HEK293 (cell line): ENCODE results near the gene SMYD1.

ENCODE experiments used
- CTCF ChIA-PET: fragments of 350-600 bp; formaldehyde crosslinking; extraction: SDS; loops from one replicate; lab custom pipeline; 2021; ENCODE audit warnings: antibody characterized with exemption; lab: Yijun Ruan, JAX
- POLR2A ChIA-PET: fragments of 300-600 bp; formaldehyde crosslinking; extraction: SDS; loops from one replicate; lab custom pipeline; 2020; ENCODE audit warnings: antibody characterized with exemption, inconsistent platforms; lab: Yijun Ruan, JAX
- H3K27ac ChIP-seq: fragments of 200-500 bp; sonication (Bioruptor generic); 2 replicates; pipeline ENCODE4 v1.5.1; 2014; ENCODE audit warnings: low read depth, low read length, control low read depth, inconsistent platforms; ENCODE audit errors: extremely low read depth
- H3K36me3 ChIP-seq, 2 experiments: fragments of 200-500 bp in 1 of 2; sonication (Bioruptor generic) in 1 of 2; 1 replicate in 1 of 2; 2 replicates in 1 of 2; pipeline ENCODE4 v1.5.1; 2014 to 2017; ENCODE audit warnings: inconsistent platforms in 2 of 2, low read length in 2 of 2; ENCODE audit not compliant: control insufficient read depth in 2 of 2, insufficient read depth in 1 of 2
- H3K4me1 ChIP-seq: fragments of 200-500 bp; sonication (Bioruptor generic); 2 replicates; pipeline ENCODE4 v1.5.1; 2014; ENCODE audit warnings: mild to moderate bottlenecking, low read length, inconsistent platforms; ENCODE audit not compliant: control insufficient read depth, insufficient read depth
- H3K4me3 ChIP-seq: 2 replicates; pipeline ENCODE4 v1.5.1; 2011; ENCODE audit warnings: low read depth, mild to moderate bottlenecking, control low read depth, low read length, moderate library complexity
- H3K9me3 ChIP-seq: fragments of 200-500 bp; sonication (Bioruptor generic); 2 replicates; pipeline ENCODE4 v1.5.1; 2014; ENCODE audit warnings: low read depth, low read length, inconsistent platforms; ENCODE audit not compliant: control insufficient read depth, insufficient read depth
- BCL11B ChIP-seq: fragments of 450-650 bp; formaldehyde crosslinking; IDR thresholded peaks from 2 replicates; pipeline ENCODE4 v1.5.1; 2016; ENCODE audit warnings: low read depth, missing biosample characterization, missing genetic modification characterization
- GLI2 ChIP-seq: fragments of 450-650 bp; formaldehyde crosslinking; IDR thresholded peaks from 2 replicates; pipeline ENCODE4; 2017; ENCODE audit warnings: missing biosample characterization, missing genetic modification characterization, low read depth, borderline replicate concordance
- KLF7 ChIP-seq: fragments of 450-650 bp; formaldehyde crosslinking; IDR thresholded peaks from 2 replicates; pipeline ENCODE4 v1.5.1; 2016; ENCODE audit warnings: missing biosample characterization, missing genetic modification characterization, borderline replicate concordance
- SP7 ChIP-seq: fragments of 450-650 bp; formaldehyde crosslinking; IDR thresholded peaks from 2 replicates; pipeline ENCODE4 v1.5.1; 2016; ENCODE audit warnings: missing biosample characterization, missing genetic modification characterization
- ZBTB11 ChIP-seq: fragments of 450-650 bp; formaldehyde crosslinking; conservative IDR thresholded peaks from 2 replicates; pipeline ENCODE4 v1.5.1; 2016; ENCODE audit warnings: low read depth, missing biosample characterization, missing genetic modification characterization
- ZNF175 ChIP-seq: fragments of 450-650 bp; formaldehyde crosslinking; IDR thresholded peaks from 2 replicates; pipeline ENCODE4 v1.5.1; 2016; ENCODE audit warnings: missing biosample characterization, missing genetic modification characterization
- ZNF23 ChIP-seq: fragments of 450-650 bp; formaldehyde crosslinking; IDR thresholded peaks from 2 replicates; pipeline ENCODE4 v1.5.1; 2016; ENCODE audit warnings: missing biosample characterization, missing genetic modification characterization, borderline replicate concordance
- ZNF394 ChIP-seq: fragments of 450-650 bp; formaldehyde crosslinking; IDR thresholded peaks from 2 replicates; pipeline ENCODE4 v1.5.1; 2016; ENCODE audit warnings: missing biosample characterization, missing genetic modification characterization, mild to moderate bottlenecking, moderate library complexity, borderline replicate concordance
- ZNF426 ChIP-seq: fragments of 450-650 bp; formaldehyde crosslinking; IDR thresholded peaks from 2 replicates; pipeline ENCODE4 v1.5.1; 2017; ENCODE audit warnings: missing biosample characterization, missing genetic modification characterization, mild to moderate bottlenecking, inconsistent platforms, moderate library complexity
- ZNF48 ChIP-seq: fragments of 450-650 bp; formaldehyde crosslinking; IDR thresholded peaks from 2 replicates; pipeline ENCODE4 v1.5.1; 2016; ENCODE audit warnings: missing biosample characterization, missing genetic modification characterization
- ZNF488 ChIP-seq: fragments of 450-650 bp; formaldehyde crosslinking; IDR thresholded peaks from 2 replicates; pipeline ENCODE4 v1.5.1; 2016; ENCODE audit warnings: missing biosample characterization, missing genetic modification characterization
- ZNF621 ChIP-seq: fragments of 450-650 bp; formaldehyde crosslinking; IDR thresholded peaks from 2 replicates; pipeline ENCODE4 v1.5.1; 2017; ENCODE audit warnings: missing biosample characterization, missing genetic modification characterization
- ZNF654 ChIP-seq: fragments of 450-650 bp; formaldehyde crosslinking; IDR thresholded peaks from 2 replicates; pipeline ENCODE4 v1.5.1; 2016; ENCODE audit warnings: low read depth, missing biosample characterization, missing genetic modification characterization
- ZNF747 ChIP-seq: fragments of 450-650 bp; formaldehyde crosslinking; IDR thresholded peaks from 2 replicates; pipeline ENCODE4 v1.5.1; 2016; ENCODE audit warnings: missing biosample characterization, missing genetic modification characterization
- ZNF830 ChIP-seq: fragments of 450-650 bp; IDR thresholded peaks from 2 replicates; pipeline ENCODE4 v1.5.0; 2018; ENCODE audit warnings: missing biosample characterization, missing genetic modification characterization, low read depth, mild to moderate bottlenecking, moderate library complexity
- ZSCAN30 ChIP-seq: fragments of 450-650 bp; IDR thresholded peaks from 2 replicates; pipeline ENCODE4 v1.5.1; 2018; ENCODE audit warnings: missing biosample characterization, mild to moderate bottlenecking, missing genetic modification characterization, moderate library complexity
- TF ChIP-seq, protein P1 (sequence below): fragments of 450-650 bp; formaldehyde crosslinking; IDR thresholded peaks from 2 replicates; pipeline ENCODE4 v1.5.1; 2016; ENCODE audit warnings: missing biosample characterization, missing genetic modification characterization, borderline replicate concordance
- TF ChIP-seq, protein P2 (sequence below): fragments of 450-650 bp; formaldehyde crosslinking; IDR thresholded peaks from 2 replicates; pipeline ENCODE4 v1.5.1; 2016; ENCODE audit warnings: missing biosample characterization, missing genetic modification characterization, borderline replicate concordance
- TF ChIP-seq, protein P3 (sequence below): fragments of 450-650 bp; formaldehyde crosslinking; IDR thresholded peaks from 2 replicates; pipeline ENCODE4 v1.5.1; 2016; ENCODE audit warnings: missing biosample characterization, missing genetic modification characterization

The SMYD1 gene

GRCh38 chr2:88137833-88138232 is 70.2 kb downstream of the SMYD1 start:
- Histone ChIP-seq H3K4me1 (no peaks in the 10 kb centered on the region), H3K9me3 (no peaks in the 10 kb centered on the region), H3K4me3 (no peak overlapping the region)
- POLR2A ChIA-PET: no interaction called here
- CTCF ChIA-PET: interaction anchor here (1.3 kb wide), 1 partner anchor 78 kb away, joined by 7 read pairs; no protein-coding TSS in a partner anchor
- TF ChIP-seq BCL11B (tag by site-specific recombination) (no peak), ZNF175 (tag by site-specific recombination) (no peak), ZNF48 (tag by site-specific recombination) (no peak), KLF7 (no peak), GLI2 (tag by site-specific recombination) (no peak), ZSCAN30 (tag by site-specific recombination) (no peak), ZNF426 (tag by site-specific recombination) (no peak), SP7 (tag by site-specific recombination) (no peak), ZNF23 (tag by site-specific recombination) (no peak), ZNF654 (tag by site-specific recombination) (no peak), ZNF621 (tag by site-specific recombination) (no peak), ZNF488 (tag by site-specific recombination) (no peak), ZNF394 (no peak), ZBTB11 (tag by site-specific recombination) (no peak), ZNF830 (tag by site-specific recombination) (no peak), ZNF747 (tag by site-specific recombination) (no peak)
- TF ChIP-seq, protein P1, sequence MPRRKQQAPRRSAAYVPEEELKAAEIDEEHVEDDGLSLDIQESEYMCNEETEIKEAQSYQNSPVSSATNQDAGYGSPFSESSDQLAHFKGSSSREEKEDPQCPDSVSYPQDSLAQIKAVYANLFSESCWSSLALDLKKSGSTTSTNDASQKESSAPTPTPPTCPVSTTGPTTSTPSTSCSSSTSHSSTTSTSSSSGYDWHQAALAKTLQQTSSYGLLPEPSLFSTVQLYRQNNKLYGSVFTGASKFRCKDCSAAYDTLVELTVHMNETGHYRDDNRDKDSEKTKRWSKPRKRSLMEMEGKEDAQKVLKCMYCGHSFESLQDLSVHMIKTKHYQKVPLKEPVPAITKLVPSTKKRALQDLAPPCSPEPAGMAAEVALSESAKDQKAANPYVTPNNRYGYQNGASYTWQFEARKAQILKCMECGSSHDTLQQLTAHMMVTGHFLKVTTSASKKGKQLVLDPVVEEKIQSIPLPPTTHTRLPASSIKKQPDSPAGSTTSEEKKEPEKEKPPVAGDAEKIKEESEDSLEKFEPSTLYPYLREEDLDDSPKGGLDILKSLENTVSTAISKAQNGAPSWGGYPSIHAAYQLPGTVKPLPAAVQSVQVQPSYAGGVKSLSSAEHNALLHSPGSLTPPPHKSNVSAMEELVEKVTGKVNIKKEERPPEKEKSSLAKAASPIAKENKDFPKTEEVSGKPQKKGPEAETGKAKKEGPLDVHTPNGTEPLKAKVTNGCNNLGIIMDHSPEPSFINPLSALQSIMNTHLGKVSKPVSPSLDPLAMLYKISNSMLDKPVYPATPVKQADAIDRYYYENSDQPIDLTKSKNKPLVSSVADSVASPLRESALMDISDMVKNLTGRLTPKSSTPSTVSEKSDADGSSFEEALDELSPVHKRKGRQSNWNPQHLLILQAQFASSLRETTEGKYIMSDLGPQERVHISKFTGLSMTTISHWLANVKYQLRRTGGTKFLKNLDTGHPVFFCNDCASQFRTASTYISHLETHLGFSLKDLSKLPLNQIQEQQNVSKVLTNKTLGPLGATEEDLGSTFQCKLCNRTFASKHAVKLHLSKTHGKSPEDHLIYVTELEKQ: no peak
- TF ChIP-seq, protein P2, sequence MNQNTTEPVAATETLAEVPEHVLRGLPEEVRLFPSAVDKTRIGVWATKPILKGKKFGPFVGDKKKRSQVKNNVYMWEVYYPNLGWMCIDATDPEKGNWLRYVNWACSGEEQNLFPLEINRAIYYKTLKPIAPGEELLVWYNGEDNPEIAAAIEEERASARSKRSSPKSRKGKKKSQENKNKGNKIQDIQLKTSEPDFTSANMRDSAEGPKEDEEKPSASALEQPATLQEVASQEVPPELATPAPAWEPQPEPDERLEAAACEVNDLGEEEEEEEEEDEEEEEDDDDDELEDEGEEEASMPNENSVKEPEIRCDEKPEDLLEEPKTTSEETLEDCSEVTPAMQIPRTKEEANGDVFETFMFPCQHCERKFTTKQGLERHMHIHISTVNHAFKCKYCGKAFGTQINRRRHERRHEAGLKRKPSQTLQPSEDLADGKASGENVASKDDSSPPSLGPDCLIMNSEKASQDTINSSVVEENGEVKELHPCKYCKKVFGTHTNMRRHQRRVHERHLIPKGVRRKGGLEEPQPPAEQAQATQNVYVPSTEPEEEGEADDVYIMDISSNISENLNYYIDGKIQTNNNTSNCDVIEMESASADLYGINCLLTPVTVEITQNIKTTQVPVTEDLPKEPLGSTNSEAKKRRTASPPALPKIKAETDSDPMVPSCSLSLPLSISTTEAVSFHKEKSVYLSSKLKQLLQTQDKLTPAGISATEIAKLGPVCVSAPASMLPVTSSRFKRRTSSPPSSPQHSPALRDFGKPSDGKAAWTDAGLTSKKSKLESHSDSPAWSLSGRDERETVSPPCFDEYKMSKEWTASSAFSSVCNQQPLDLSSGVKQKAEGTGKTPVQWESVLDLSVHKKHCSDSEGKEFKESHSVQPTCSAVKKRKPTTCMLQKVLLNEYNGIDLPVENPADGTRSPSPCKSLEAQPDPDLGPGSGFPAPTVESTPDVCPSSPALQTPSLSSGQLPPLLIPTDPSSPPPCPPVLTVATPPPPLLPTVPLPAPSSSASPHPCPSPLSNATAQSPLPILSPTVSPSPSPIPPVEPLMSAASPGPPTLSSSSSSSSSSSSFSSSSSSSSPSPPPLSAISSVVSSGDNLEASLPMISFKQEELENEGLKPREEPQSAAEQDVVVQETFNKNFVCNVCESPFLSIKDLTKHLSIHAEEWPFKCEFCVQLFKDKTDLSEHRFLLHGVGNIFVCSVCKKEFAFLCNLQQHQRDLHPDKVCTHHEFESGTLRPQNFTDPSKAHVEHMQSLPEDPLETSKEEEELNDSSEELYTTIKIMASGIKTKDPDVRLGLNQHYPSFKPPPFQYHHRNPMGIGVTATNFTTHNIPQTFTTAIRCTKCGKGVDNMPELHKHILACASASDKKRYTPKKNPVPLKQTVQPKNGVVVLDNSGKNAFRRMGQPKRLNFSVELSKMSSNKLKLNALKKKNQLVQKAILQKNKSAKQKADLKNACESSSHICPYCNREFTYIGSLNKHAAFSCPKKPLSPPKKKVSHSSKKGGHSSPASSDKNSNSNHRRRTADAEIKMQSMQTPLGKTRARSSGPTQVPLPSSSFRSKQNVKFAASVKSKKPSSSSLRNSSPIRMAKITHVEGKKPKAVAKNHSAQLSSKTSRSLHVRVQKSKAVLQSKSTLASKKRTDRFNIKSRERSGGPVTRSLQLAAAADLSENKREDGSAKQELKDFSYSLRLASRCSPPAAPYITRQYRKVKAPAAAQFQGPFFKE (tag by site-specific recombination): no peak
- TF ChIP-seq, protein P3, sequence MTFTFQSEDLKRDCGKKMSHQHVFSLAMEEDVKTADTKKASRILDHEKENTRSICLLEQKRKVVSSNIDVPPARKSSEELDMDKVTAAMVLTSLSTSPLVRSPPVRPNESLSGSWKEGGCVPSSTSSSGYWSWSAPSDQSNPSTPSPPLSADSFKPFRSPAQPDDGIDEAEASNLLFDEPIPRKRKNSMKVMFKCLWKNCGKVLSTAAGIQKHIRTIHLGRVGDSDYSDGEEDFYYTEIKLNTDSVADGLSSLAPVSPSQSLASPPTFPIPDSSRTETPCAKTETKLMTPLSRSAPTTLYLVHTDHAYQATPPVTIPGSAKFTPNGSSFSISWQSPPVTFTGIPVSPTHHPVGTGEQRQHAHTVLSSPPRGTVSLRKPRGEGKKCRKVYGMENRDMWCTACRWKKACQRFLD (tag by site-specific recombination): no peak
- TF ChIP-seq, all 188 proteins: peak for 0
- H3K27ac ChIP-seq: no peak overlapping the region
- no peaks in the 10 kb centered on the region for H3K36me3 ChIP-seq
